NCI-H345 treated with DMSO at 0.1 percent for 48 hours (cell line): ENCODE measurements around the gene AP4E1.
"Not testable (repeated sequence)": the region's sequence is repeated elsewhere in the genome, so short reads cannot be mapped to it uniquely, and the experiment has no call there.

Experiments used
- DNase-seq: peaks from one replicate; lab custom pipeline; 2025; ENCODE audit not compliant: unreplicated experiment; lab: John Stamatoyannopoulos, UW

AP4E1 gene

GRCh38 chr15:50943638-50944037 lies 35.2 kb downstream of the AP4E1 start:
- no peak for DNase-seq

- DNase-seq, result no peak
These were observed 36.2 kb downstream of the AP4E1 start for GRCh38 chr15:50944672-50945071.

GRCh38 chr15:50945725-50946124 lies 37.2 kb downstream of the AP4E1 start:
- DNase-seq, result no peak

DNA sequence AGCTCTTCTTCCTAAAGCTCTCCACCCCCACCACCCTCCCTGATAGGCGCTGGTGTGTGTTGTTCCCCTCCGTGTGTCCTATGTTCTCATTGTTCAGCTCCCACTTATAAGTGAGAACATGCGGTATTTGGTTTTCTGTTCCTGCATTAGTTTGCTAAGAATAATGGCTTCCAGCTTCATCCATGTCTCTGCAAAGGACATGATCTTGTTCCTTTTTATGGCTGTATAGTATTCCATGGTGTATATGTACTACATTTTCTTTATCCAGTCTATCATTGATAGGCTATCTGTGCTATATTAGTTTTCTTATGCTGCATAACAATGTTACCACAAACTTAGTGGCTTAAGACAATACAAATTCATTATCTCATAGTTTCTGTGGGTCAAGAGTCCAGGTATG lies 42.3 kb downstream of the AP4E1 start:
- not testable (repeated sequence) for DNase-seq

DNA sequence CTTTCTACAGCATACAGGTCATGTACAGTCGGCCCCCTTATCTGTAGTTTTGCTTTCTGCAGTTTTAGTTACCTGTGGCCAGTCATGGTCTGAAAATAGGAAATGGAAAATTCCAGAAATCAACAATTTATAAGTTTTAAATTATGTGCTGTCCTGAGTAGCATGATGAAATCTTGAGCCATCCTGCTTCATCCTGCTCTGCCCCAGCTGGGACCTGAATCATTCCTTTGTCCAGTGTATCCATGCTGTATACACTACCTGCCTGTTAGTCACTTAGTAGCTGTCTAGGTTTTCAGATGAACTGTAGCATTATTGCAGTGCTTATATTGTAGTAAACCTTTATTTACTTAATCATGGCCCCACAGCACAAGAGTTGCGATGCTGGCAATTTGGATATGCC lies 44.8 kb downstream of the AP4E1 start:
- DNase-seq, result no peak

GRCh38 chr15:50954837-50955236 lies 46.4 kb downstream of the AP4E1 start:
- not testable (repeated sequence) for DNase-seq

- DNase-seq, result no peak
These were observed 51.2 kb downstream of the AP4E1 start for GRCh38 chr15:50959717-50960116.

GRCh38 chr15:50964075-50964474 lies 55.6 kb downstream of the AP4E1 start:
- DNase-seq, result no peak

GRCh38 chr15:50968353-50968752 lies 59.9 kb downstream of the AP4E1 start:
- no peak for DNase-seq

DNA sequence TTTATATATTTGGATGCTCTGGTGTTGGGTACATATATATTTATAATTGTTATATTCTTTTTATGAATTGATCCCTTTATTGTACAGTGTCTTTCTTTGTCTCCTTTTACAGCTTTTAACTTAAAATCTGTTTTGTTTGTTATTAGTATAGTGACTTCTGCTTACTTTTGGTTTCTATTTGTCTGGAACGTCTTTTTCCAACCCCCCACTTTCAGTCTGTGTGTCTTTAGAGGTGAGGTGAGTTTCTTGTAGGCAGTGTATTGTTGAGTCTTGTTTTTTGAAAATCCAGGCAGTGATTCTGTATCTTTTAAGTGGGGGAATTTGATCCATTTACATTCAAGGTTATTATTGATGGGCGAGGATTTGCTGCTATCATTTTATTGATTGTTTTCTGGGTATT lies 62.0 kb downstream of the AP4E1 start:
- DNase-seq, result no peak

- no peak for DNase-seq
These were observed 62.6 kb downstream of the AP4E1 start for GRCh38 chr15:50971115-50971514.

DNA sequence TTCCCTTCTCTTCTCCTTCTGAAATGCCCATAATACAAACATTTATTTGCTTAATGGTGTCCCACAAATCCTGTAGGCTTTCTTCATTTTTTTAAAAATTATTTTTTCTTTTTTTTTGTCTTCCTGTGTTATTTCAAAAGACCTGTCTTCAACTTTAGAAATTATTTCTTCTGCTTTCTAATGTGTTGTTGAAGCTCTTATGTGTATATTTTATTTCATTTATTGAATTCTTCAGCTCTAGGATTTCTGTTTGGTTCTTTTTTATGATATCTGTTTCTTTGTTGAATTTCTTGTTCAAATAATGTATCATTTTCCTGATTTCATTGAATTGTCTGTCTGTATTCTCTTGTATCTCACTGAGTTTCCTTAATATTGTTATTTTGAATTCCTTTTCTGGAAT lies 63.1 kb downstream of the AP4E1 start:
- DNase-seq, result no peak

DNA sequence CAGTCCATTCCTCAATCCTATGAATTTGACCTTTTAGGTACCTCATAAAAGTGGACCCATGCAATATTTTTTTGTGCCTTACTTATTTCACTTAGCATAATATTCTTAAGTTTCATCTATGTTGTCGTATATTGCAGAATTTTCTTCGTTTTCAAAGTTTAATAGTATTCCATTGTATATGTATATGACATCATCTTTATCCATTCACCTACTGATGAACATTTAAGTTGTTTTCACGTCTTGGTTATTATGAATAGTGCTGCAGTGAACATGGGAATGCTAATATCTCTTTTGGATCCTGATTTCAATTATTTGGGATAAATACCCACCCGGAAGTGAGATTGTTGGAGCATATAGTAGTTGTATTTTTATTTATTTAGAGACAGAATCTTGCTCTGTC lies 65.1 kb downstream of the AP4E1 start:
- DNase-seq, result no peak

DNA sequence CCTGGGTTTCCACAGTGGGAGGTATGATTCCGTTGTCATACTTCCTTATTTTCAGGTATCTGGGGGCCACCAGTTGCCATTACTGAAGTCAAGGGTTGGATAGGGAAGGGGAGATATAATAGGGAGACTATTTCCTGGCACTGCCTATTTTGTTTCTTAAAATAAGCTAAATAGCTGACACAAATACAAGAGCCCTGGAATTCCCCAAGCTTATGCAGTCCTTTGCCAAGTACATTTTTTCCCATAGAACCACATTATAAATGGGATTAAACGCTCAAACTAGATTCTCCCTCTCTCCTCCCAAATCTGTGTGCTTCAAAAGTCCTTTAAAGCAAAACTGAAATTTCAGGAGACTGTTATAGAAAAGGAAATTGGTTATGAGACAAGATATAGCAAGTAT lies 68.7 kb downstream of the AP4E1 start:
- no peak for DNase-seq

DNA sequence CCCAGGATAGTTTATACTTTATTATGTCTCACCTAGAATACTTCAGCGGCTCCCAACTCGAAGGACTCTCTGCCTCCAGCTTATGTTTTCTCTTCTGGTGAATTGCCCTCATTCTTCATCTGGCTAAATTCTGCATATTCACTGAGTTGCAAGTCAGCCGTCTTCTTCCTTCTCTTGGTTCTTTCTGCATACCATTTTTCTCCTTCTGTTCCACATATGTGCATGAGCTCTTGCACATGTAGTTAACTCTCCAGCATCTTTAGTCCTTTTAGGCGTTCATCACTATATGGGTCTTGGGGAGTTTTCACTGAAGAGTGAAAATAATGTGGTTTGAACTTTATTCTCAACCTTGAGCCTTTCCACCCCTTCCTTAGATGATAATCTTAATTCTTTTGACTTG lies 70.1 kb downstream of the AP4E1 start:
- DNase-seq, result no peak

GRCh38 chr15:50979041-50979440 lies 70.6 kb downstream of the AP4E1 start:
- DNase-seq, result no peak

DNA sequence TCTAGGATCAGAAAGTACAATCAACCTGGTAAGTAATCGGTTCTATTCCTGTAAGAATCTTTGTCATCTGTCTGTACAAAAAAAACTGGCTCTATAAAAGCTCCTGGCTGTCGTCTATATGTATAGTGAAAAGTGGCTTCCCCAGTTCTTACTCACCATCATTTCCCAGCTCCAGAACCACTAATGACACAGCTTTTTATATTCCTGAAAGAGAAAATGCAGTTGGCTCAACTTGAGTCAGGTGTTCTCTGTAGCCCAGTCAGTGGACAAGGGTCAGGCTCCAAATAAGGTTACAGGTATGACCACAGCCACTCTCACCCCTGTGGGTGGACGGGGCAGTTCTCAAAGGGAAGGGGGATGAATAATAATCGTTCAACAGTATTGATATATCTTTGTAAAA lies 85.1 kb downstream of the AP4E1 start:
- no peak for DNase-seq

DNA sequence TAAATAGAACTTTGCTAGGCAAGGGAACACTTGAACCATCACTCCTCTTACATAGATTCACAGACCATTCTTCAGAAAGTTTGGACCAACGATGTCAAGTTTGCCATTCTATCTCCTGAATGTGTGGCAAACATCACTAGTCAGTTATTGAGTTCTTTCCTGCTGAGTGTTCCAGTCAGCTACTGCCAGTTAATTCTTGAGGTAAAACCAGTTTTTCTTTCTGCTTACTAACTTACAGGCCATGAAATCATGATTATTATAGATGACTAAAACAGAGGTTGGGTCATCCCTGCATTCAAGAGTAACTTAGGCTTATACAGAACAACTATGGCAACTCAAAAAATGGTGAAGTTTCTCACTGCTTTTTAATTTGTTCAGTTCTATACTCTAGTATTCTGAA lies 88.2 kb downstream of the AP4E1 start:
- no peak for DNase-seq

- DNase-seq, result no peak
These were observed 89.0 kb downstream of the AP4E1 start for GRCh38 chr15:50997371-50998051.

DNA sequence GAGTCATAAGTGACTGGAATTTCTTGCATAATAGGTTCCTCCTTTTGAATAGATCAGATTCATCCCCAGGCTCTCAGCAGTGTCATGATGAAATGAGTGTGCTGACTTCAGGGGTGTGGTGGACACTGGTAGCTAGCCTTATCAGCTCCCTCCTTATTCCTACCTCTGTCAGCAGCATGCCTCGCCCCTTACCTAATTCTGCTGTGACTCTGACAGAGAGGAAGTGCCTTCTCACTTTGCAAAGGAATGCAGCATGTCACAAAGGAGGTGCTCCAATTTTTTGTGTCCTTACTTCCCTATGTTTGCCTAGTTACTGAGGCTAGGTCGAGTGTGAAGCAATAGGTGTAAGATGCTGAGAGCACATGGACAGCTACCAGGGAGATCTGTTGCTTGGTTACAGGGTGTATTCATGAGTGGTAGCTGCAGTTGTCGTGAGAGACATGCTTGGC lies 95.6 kb downstream of the AP4E1 start:
- no peak for DNase-seq

GRCh38 chr15:51006336-51006985 lies 98.0 kb downstream of the AP4E1 start:
- no peak for DNase-seq

- no peak for DNase-seq
These were observed 98.7 kb downstream of the AP4E1 start for GRCh38 chr15:51007131-51007666.

DNA sequence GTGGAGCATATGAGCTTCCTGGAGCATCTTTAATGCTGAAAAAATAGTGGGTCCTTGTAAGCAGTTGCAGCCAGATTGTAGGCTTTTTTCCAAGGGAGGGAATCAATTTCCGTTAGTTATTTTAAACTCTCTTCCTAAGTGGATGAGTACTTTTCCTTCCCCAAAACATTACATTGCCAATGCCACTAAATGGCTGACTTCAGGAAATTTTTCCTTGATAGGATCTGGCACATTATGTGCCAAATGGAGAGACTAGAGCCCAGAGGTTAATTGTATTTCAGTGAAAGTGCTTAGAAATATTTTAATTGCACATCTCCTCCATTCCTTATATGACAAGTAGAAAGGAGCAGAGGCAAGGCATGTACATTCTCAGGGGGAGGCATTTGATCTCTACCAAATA lies 102.7 kb downstream of the AP4E1 start:
- DNase-seq, result no peak
